SK-N-DZ (cell line): ENCODE measurements around the gene USP35.
"Not testable (repeated sequence)": the region's sequence is repeated elsewhere in the genome, so short reads cannot be mapped to it uniquely, and the experiment has no call there.

Experiments
- DNase-seq: peaks from one replicate; pipeline ENCODE4 v3.0.0-alpha.2; 2015; ENCODE audit warnings: low spot score

Gene USP35

DNA sequence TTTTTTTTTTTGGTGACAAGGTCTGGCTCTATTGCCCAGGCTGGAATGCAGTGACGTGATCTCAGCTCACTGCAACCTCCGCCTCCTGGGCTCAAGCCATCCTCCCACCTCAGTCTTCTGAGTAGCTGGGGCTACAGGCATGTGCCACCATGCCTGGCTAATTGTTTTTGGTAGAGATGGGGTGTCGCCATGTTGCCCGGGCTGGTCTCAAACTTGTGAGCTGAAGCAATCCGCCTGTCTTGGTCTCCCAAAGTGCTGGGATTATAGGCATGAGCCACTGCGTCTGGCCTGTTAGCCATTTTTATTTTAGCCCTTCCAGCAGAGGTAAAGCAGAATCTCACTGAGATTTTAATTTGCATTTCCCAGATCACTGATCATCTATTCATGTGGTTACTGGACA, 44.3 kb downstream of the USP35 start:
- not testable (repeated sequence) for DNase-seq

DNA sequence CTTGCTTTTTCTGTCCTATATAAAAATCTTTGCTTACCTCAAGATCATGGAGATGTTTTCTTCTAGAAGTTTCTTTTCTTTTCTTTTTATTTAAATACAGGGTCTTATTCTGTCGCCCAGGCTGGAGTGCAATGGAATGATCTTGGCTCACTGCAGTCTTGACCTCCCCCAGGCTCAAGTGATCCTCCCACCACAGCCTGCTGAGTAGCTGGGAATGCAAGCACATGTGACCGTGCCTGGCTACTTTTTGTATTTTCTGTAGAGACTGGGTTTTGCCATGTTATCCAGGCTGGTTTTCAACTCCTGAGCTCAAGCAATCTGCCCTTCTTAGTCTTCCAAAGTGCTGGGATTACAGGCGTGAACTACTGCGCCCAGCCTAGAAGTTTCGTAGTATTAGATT, 45.3 kb downstream of the USP35 start:
- no peak for DNase-seq

DNA sequence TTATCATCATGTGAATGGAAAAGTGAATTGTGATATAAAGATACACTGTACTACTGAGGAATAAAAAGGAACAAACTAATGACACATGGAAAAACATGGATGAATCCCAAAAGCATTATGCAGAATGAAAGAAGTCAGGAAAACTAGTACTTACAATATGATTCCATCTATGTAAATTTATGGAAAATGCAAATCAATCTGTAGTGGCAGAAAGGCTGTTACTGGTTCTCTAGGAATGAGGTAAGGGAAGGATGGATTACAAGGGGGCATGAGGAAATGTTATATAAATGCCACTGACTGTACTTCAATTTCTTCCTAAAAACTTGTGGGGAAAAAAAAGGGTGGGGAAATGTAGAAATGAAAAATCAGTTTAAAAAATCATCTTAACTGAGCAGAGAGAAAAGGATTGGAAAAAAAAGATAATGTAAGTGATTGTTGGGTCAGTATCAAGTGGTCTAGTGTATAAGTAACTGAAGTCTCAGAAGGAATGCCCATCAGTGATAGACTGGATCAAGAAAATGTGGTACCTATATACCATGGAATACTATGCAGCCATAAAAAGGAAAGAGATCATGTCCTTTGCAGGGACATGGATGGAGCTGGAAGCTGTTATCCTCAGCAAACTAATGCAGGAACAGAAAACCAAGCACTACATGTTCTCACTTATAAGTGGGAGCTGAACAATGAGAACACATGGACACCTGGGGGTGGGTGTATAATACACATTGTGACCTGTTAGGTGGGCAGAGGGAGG, 48.8 kb downstream of the USP35 start:
- no peak for DNase-seq

- DNase-seq, result no peak
Observed at GRCh38 chr11:78239781-78240180, 51.1 kb downstream of the USP35 start.

- DNase-seq, result no peak
Observed at GRCh38 chr11:78241475-78241874, 52.8 kb downstream of the USP35 start.

DNA sequence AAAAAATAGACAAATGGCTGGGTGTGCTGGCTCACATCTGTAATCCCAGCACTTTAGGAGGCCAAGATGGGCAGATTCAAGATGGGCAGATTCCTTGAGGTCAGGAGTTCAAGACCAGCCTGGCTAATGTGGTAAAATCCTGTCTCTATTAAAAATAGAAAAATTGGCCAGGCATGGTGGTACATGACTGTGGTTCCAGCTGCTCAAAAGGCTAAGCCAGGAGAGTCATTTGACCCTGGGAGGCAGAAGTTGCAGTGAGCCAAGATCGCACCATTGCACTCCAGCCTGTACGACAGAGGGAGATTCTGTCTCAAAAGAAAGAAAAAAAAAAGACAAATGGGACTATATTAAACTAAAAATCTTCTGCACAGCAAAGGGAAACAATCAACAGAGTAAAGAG, 55.4 kb downstream of the USP35 start:
- DNase-seq, result no peak

DNA sequence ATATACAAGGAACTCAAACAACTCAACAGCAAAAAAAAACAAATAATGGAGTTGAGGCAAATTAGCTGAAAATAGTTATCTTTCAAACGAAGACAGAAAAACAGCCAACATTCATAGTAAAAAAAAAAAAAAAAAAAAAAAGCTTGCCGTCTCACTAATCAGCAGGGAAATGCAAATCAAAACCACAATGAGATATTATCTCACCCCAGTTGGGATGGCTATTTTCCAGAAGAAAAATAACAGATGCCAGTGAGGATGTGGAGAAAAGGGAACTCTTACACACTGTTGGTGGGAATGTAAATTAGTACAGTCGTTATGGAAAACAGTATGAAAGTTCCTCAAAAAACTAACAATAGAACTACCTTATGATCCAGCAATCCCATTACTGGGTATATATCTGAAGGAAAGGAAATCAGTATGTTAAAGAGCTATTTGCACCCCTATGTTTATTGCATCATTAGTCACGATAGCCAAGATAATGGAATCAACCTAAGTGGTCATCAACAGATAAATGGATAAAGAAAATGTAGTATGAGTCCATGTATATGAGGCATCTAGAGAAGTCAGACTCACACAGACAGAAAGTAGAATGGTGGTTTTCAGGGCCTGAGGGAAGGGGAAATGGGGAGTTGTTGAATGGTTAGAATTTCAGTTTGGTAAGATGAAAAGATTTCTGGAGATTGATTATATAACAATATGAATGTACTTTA, 56.0 kb downstream of the USP35 start:
- DNase-seq, result no peak

DNA sequence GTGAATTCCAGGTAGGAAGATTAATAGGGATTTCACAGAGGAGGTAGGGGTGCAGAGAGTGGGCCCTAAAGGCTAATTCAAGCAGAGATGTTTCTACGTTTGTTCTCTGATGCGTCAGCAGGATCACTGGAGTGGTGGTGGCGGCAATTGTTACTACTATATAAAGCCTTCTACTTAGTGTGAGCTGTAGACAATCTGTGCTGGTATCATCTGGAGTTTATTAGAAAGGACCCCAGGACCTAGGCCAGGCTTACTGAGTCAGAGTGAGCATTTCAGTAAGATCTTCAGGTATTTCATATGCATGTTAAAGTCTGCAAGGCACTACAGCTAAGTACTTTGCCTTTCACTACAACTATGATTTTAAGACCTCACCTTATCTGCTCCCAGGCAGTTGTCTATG, 59.5 kb downstream of the USP35 start:
- no peak for DNase-seq

GRCh38 chr11:78248903-78249302, 60.2 kb downstream of the USP35 start:
- DNase-seq, result no peak

DNA sequence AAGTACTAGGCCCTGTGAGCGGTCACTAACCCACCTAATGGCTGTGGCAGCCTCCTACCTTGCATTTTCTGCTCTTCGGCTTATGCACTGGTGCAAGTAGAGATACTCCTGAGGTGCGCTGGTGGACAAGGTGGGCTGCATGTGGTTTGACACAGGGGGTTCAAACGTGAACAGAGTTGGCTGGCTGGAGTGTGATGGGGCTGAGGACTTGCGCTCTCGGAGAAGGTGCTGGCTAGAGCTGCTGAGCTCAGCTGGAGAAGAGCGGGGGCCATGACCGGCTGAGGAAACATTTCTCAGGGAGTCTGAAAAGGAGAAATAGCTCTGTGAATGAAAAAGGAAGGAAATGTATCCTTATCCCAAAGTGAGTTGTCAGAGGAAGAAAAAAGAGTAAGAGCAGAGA, 61.4 kb downstream of the USP35 start:
- no peak for DNase-seq

GRCh38 chr11:78251083-78251775, 62.5 kb downstream of the USP35 start:
- DNase-seq, result no peak

GRCh38 chr11:78253797-78254196, 65.1 kb downstream of the USP35 start:
- no peak for DNase-seq

- DNase-seq, result no peak
Observed at GRCh38 chr11:78254268-78254667, 65.5 kb downstream of the USP35 start.

DNA sequence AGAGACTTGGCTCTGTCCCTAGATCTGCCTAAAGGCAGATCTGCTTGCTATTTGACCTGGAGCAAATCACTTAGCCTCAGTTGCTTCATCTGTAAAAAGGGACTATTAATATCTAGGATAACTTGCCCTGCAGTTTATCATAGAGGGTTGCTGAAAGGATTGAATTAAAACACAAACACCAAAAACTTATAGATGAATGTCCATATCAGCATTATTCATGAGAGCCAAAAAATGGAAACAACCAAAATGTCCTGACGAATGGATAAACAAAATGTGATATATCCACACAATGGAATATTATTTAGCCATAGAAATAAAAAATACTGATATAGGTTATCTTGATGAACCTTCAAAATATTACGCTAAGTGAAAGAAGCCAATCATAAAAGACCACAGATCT, 67.2 kb downstream of the USP35 start:
- no peak for DNase-seq

GRCh38 chr11:78256962-78257361, 68.2 kb downstream of the USP35 start:
- no peak for DNase-seq

DNA sequence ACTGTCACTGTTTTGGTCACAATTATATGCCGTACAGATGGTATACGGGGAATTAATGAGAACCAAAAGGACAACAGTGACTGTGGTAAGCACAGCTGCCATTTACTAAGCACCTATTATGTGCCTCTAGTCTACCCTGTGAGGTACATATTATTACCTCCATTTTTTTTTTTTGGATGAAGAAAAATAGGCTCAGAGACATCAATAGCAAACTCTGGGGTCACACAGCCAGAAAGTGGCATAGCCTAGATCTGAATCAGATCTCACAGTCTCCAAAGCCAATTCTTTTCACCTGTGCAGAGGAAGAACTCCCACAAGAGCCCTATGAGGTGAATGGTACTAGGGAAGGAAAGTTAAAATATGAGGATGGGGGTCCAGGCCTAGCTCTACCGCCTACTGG, 68.9 kb downstream of the USP35 start:
- DNase-seq, result no peak

DNA sequence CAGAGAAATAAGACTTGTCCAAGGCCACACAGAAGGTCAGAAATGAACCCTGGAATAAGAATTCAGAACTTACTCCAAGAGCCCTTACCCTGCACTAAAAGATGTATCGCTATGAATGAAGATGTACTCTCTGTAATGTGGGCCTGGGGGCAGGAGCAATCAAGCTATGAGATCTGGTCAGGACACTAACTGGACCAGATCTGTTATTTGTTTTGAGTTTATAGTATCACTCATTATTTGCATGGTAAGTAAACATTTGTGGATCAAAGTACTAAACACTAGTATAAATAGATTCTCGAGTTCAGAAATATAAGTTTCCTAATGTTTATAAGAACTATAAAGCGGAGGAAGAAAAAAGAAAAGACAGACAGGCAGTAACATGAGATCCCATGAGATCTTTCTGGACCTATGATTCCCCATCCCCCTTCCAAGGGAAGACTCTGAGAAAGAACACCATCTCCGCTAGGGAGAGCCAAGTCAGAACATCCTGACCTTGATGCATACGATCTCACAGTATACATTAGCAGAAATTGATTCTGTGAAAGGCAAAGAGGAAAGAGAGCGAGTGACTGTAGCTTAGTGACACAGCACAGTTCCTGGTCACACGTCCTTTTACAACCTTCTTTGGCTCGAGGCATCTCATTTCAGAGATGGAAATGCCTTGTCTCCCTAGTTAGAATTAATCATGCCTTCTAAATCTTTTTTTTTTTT, 71.2 kb downstream of the USP35 start:
- no peak for DNase-seq

DNA sequence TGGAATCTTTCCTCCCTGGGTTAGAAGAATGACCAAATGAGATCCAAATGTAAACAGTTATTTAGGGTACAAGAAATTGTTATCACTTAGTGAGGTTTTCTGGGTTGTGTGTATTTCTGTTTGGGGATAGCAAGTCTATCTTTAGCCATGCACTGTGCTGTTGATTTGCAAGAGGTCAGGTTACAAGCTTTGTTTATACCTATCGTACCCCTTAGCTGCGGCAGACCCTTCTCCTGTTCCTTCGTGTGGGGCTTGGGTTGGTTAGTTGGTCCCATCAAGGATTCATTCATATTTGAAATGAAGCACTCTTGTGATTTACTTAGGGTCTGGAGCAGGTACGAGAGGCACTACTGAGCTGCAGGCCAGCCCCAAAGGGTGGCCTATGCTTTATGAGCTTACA, 72.6 kb downstream of the USP35 start:
- DNase-seq, result no peak

DNA sequence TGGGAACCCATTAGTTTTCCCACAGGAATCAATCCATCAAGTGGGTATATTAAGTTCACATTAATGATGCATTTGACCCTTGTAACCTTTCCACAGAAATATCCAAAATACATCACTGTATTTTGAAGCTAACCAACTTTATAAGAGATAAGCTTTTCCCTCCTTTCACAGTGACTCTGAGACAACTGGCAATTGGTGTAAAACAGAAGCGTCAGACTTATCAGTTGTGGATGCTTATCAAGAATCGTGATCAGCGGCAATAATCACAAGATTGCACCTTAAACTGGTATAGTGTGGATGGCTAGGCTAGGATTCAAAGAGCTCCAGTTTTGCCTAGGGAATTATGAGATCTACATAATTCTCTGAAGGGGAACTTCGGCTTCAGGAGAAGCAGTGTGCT, 73.1 kb downstream of the USP35 start:
- DNase-seq, result no peak

- DNase-seq, result no peak
Observed at GRCh38 chr11:78262238-78262637, 73.5 kb downstream of the USP35 start.

- DNase-seq, result no peak
Observed at GRCh38 chr11:78262691-78263090, 74.0 kb downstream of the USP35 start.
